ENCODE data around the gene SPIRE1. TPM values are rescaled to one million over a fixed set of nuclear protein-coding genes. Genes with fewer than 3 reads are reported as not detected.
"Not testable (repeated sequence)": the region's sequence is repeated elsewhere in the genome, so short reads cannot be mapped to it uniquely, and the experiment has no call there.

SPIRE1 gene
- total RNA-seq, 2 donors from 2014 or later, result 5.7 to 7.4 TPM

DNA sequence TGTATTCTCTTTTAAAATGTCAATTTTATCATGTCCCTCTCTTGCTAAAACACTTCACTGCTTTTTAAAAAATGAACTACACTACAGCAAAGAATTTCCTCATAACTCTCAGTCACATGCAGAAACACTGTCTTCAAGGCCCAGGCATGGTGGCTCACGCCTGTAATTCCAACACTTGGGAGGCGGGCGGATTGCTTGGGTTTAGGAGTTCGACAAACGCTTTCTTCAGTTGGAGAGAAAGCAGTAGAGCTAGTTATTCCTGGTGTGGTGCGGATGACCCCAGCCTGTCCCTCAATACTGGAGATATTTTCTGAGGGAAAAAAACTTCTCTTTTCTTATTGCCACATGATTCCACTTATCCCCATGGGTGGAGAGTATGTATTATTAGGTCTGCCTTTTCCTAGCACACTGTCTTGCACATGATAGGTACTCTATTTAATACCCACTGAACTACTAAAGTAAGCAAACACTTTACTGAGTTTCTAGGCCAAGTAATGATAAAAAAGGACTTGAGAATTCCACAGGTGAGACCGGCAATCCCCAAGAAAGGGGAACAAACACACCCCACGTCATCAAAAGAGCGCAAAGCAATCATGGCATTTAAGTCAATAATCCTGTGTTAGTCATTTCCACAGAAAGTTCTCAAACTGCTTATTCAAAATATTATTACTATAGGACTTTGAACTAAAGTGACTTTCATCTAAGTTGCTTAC is 77.1 kb downstream of the SPIRE1 start:
- no peak for ATAC-seq (replicated peaks in 1 of 2)
- Mint-ChIP-seq H3K27me3 (ENCODE audit: low read depth) (no peaks in the 10 kb centered on the region), H3K36me3 (ENCODE audit: insufficient read depth in 2 of 2) (no peaks in the 10 kb centered on the region), H3K4me1 (ENCODE audit: low read depth) (no peaks in the 10 kb centered on the region), H3K9me3 (no peaks in the 10 kb centered on the region), H3K27ac (no peak overlapping the region), H3K4me3 (no peak overlapping the region)
- DNase-seq, result no peak

DNA sequence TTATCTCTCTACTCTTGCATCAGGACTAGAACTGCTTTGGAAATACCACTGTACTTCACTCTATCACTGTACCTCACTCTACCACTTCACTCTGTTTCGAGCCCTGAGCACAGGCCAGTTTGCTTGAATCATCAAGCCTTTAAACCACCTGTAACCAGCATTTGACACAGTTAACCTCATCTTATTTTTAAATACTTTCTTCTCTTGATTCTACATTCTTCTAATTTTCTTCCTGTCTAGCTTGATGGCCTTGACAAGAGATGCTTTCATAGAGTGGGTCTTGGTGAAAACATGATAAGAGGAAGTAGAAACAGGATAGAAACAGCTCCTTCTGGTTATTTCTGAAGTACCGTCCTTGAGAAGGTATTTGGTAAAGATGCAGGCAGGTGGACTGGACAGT is 78.1 kb downstream of the SPIRE1 start:
- Mint-ChIP-seq H3K9me3 (no peaks in the 10 kb centered on the region), H3K36me3 (ENCODE audit: insufficient read depth in 2 of 2) (no peaks in the 10 kb centered on the region), H3K27me3 (ENCODE audit: low read depth) (no peaks in the 10 kb centered on the region), H3K4me1 (ENCODE audit: low read depth) (no peaks in the 10 kb centered on the region), H3K4me3 (no peak overlapping the region), H3K27ac (no peak overlapping the region)
- no peak for DNase-seq
- ATAC-seq (replicated peaks in 1 of 2), result no peak

GRCh38 chr18:12577848-12578247 is 80.1 kb downstream of the SPIRE1 start:
- Mint-ChIP-seq H3K27me3 (ENCODE audit: low read depth) (no peaks in the 10 kb centered on the region), H3K36me3 (ENCODE audit: insufficient read depth in 2 of 2) (no peaks in the 10 kb centered on the region), H3K9me3 (no peaks in the 10 kb centered on the region), H3K4me3 (no peak overlapping the region), H3K27ac (no peak overlapping the region), H3K4me1 (ENCODE audit: low read depth) (no peaks in the 10 kb centered on the region)
- ATAC-seq (replicated peaks in 1 of 2) (no peak), DNase-seq (no peak)

- Mint-ChIP-seq H3K36me3 (ENCODE audit: insufficient read depth in 2 of 2) (no peaks in the 10 kb centered on the region), H3K9me3 (no peaks in the 10 kb centered on the region), H3K27me3 (ENCODE audit: low read depth) (no peaks in the 10 kb centered on the region), H3K4me1 (ENCODE audit: low read depth) (no peaks in the 10 kb centered on the region), H3K4me3 (no peak overlapping the region), H3K27ac (no peak overlapping the region)
- DNase-seq (no peak), ATAC-seq (replicated peaks in 1 of 2) (no peak)
These were observed 83.3 kb downstream of the SPIRE1 start for GRCh38 chr18:12574494-12575185.

DNA sequence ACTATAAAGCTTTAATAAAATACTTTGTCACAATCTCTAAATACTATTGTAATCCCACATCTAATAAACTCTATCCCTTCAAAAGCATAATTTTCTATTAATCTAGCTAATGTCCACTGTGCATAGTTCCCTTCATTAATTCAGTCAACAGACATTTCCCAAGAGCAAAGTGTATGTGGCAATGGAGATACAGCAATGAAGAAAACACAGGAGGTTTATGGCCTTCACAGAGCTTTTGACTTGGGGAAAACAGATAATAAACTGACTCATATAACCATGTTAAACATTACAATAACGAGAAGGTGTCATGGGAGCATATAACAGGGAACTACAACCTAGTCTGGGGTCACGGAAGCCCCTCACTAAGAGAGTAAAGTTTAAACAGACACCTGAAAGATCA is 86.3 kb downstream of the SPIRE1 start:
- DNase-seq (no peak), ATAC-seq (replicated peaks in 1 of 2) (no peak)
- no peaks in the 10 kb centered on the region for H3K36me3 Mint-ChIP-seq (ENCODE audit: insufficient read depth in 2 of 2)
- H3K27ac Mint-ChIP-seq, result no peak overlapping the region
- H3K4me3 Mint-ChIP-seq, result no peak overlapping the region
- H3K9me3 Mint-ChIP-seq, result no peaks in the 10 kb centered on the region
- H3K4me1 Mint-ChIP-seq (ENCODE audit: low read depth), result no peaks in the 10 kb centered on the region
- no peaks in the 10 kb centered on the region for H3K27me3 Mint-ChIP-seq (ENCODE audit: low read depth)

DNA sequence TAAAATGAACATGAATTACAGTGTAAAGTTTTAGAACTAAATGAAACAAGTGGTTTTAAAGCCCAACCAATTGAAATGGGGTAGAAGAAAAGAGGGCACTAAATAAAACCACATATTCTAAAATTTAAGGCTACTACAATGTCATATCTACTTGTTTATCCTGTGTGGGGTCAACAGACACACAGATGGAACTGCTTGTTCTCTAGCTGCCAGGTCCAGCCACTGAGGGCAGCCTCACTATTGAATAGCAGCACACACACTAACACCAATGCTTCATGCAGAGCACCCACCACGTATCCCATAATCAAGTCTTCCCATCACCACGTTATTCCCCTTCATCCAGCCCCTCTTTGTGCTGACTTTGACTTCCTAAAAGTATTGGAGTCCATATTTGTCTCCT is 88.1 kb downstream of the SPIRE1 start:
- H3K9me3 Mint-ChIP-seq, result no peaks in the 10 kb centered on the region
- no peak overlapping the region for H3K27ac Mint-ChIP-seq
- peaks cover 4% of the 10 kb centered on the region for H3K27me3 Mint-ChIP-seq (ENCODE audit: low read depth)
- peaks cover 0 to 2% of the 10 kb centered on the region in 2 donors for H3K36me3 Mint-ChIP-seq (ENCODE audit: insufficient read depth in 2 of 2)
- ATAC-seq (replicated peaks in 1 of 2) (no peak), DNase-seq (no peak)
- H3K4me3 Mint-ChIP-seq, result no peak overlapping the region
- H3K4me1 Mint-ChIP-seq (ENCODE audit: low read depth), result no peaks in the 10 kb centered on the region

DNA sequence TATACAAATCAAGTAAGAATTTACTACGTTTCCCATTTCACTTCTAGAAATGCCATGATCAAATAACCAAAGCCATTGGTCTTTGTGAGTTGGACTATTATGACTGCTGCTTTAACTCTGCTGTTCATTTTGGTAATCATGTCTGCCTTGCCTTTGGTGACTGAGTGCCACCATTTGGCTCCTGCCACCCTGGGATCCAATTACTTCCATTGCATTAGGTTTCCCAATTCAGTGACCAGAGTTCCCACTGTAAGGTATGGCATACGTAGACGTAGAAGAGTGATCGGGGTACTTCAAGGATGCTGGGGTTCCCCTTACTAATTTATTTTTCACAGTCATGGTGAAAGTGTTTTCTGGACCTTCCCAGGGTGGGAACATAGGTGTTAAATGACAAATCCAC is 90.1 kb downstream of the SPIRE1 start:
- peaks cover 9% of the 10 kb centered on the region for H3K27me3 Mint-ChIP-seq (ENCODE audit: low read depth)
- ATAC-seq (replicated peaks in 1 of 2), result no peak
- no peak overlapping the region for H3K27ac Mint-ChIP-seq
- H3K36me3 Mint-ChIP-seq (ENCODE audit: insufficient read depth in 2 of 2), result peaks cover 0 to 2% of the 10 kb centered on the region in 2 donors
- no peak overlapping the region for H3K4me3 Mint-ChIP-seq
- no peak for DNase-seq
- H3K4me1 Mint-ChIP-seq (ENCODE audit: low read depth), result no peaks in the 10 kb centered on the region
- H3K9me3 Mint-ChIP-seq, result no peaks in the 10 kb centered on the region

DNA sequence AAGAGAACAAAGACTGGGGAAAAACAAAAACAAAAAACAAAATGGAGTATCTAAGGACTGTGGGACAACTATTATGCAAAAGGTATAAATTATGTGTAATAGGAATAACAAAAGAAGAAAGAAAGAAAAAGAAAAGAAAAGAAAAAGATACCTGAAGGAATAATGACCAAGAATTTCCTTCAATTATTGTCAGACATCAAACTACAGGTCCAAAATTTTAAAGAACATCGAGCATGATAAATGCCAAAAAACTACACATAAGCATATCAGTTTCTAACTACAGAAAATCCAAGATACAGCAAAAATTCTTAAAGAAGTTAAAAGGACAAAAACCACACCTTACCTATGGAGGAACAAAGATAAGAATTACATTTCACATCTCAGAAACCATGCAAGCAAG is 93.0 kb downstream of the SPIRE1 start:
- no peaks in the 10 kb centered on the region for H3K4me1 Mint-ChIP-seq (ENCODE audit: low read depth)
- H3K9me3 Mint-ChIP-seq, result no peaks in the 10 kb centered on the region
- ATAC-seq (replicated peaks in 1 of 2), result no peak
- no peak overlapping the region for H3K4me3 Mint-ChIP-seq
- H3K36me3 Mint-ChIP-seq (ENCODE audit: insufficient read depth in 2 of 2), result peaks cover 0 to 2% of the 10 kb centered on the region in 2 donors
- peak overlapping the region; percentile 21 for H3K27ac Mint-ChIP-seq
- peaks cover 9% of the 10 kb centered on the region for H3K27me3 Mint-ChIP-seq (ENCODE audit: low read depth)
- no peak for DNase-seq

GRCh38 chr18:12564378-12564777 is 93.5 kb downstream of the SPIRE1 start:
- no peak for DNase-seq
- no peak for ATAC-seq (replicated peaks in 1 of 2)
- Mint-ChIP-seq H3K4me1 (ENCODE audit: low read depth) (no peaks in the 10 kb centered on the region), H3K4me3 (no peak overlapping the region), H3K9me3 (no peaks in the 10 kb centered on the region), H3K27me3 (ENCODE audit: low read depth) (peaks cover 9% of the 10 kb centered on the region), H3K36me3 (ENCODE audit: insufficient read depth in 2 of 2) (peaks cover 0 to 2% of the 10 kb centered on the region in 2 donors), H3K27ac (peak overlapping the region; percentile 21)

DNA sequence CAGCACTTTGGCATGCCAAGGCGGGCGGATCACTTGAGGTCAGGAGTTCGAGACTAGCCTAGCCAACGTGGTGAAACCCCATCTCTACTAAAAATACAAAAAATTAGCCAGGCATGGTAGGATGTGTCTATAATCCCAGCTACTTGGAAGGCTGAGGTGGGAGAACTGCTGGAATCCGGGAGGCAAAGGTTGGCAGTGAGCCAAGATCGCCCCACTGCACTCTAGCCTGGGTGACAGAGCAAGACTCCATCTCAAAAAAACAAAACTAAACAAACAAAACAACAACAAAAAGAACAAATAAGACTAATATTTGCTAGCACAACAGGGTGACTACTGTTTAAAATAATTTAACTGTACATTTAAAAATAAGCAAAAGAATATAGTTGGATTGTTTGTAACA is 97.3 kb downstream of the SPIRE1 start:
- H3K36me3 Mint-ChIP-seq (ENCODE audit: insufficient read depth in 2 of 2); ATAC-seq (replicated peaks in 1 of 2); H3K27me3 Mint-ChIP-seq (ENCODE audit: low read depth); H3K4me3 Mint-ChIP-seq; H3K4me1 Mint-ChIP-seq (ENCODE audit: low read depth); H3K9me3 Mint-ChIP-seq; H3K27ac Mint-ChIP-seq; DNase-seq: not testable (repeated sequence)

- Mint-ChIP-seq H3K36me3 (ENCODE audit: insufficient read depth in 2 of 2) (peaks cover 2 to 7% of the 10 kb centered on the region in 2 donors), H3K4me3 (no peak overlapping the region), H3K9me3 (peaks cover 5% of the 10 kb centered on the region in 2 donors), H3K4me1 (ENCODE audit: low read depth) (no peaks in the 10 kb centered on the region), H3K27ac (no peak overlapping the region), H3K27me3 (ENCODE audit: low read depth) (peaks cover under 1% of the 10 kb centered on the region)
- ATAC-seq (replicated peaks in 1 of 2) (no peak), DNase-seq (no peak)
These were observed 98.6 kb downstream of the SPIRE1 start for GRCh38 chr18:12559319-12559718.

DNA sequence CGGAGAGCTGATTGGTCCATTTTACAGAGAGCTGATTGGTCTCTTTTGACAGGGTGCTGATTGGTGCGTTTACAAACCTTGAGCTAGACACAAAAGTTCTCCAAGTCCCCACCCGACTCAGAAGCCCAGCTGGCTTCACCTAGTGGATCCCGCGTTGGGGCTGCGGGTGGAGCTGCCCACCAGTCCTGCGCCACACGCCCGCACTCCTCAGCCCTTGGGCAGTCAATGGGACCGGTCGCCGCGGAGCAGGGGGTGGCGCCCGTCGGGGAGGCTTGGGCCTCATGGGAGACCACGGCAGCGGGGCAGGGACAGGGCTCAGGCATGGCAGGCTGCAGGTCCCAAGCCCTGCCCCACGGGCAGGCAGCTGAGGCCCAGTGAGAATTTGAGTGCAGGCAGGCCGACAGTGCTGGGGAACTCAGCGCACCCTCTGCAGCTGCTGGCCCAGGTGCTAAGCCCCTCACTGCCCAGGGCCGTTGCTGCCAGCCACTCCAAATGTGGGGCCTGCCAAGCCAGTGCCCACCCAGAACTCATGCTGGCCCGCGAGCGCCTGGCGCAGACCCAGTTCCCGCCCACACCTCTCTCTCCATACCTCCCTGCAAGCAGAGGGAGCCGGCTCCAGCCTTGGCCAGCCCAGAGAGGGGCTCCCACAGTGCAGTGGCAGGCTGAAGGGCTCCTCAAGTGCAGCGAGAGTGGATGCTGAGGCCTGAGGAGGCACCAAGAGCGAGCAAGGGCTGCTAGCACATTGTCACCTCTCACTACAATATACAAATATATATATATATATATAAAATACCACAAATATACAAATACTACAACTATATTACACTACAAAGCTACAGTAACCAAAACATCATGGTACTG is 100.7 kb downstream of the SPIRE1 start:
- peaks cover 2 to 8% of the 10 kb centered on the region in 2 donors for H3K36me3 Mint-ChIP-seq (ENCODE audit: insufficient read depth in 2 of 2)
- ATAC-seq (replicated peaks in 1 of 2) (no peak), DNase-seq (no peak)
- no peaks in the 10 kb centered on the region for H3K4me1 Mint-ChIP-seq (ENCODE audit: low read depth)
- no peak overlapping the region for H3K27ac Mint-ChIP-seq
- H3K4me3 Mint-ChIP-seq, result no peak overlapping the region
- H3K27me3 Mint-ChIP-seq (ENCODE audit: low read depth), result no peaks in the 10 kb centered on the region
- H3K9me3 Mint-ChIP-seq, result peaks cover 5% of the 10 kb centered on the region in 2 donors

GRCh38 chr18:12554796-12555388 is 103.0 kb downstream of the SPIRE1 start:
- Mint-ChIP-seq H3K27ac (no peak overlapping the region), H3K4me1 (ENCODE audit: low read depth) (no peaks in the 10 kb centered on the region), H3K4me3 (no peak overlapping the region), H3K27me3 (ENCODE audit: low read depth) (peaks cover 6% of the 10 kb centered on the region), H3K9me3 (peaks cover 5% of the 10 kb centered on the region in 2 donors), H3K36me3 (ENCODE audit: insufficient read depth in 2 of 2) (peaks cover 2 to 8% of the 10 kb centered on the region in 2 donors)
- DNase-seq (no peak), ATAC-seq (replicated peaks in 1 of 2) (no peak)
